IMR-90 (cell line): Measurements from ENCODE around the gene ASIC2. TPM values are rescaled to one million over a fixed set of nuclear protein-coding genes. Genes with fewer than 3 reads are reported as not detected.

Experiments used
- ATAC-seq: fragments of 200-7000 bp; cut with Tn5 transposase; 2 replicates; pipeline ENCODE4 v1.9.1; 2020; ENCODE audit warnings: low read depth, mild to moderate bottlenecking, moderate library complexity
- BruUV-seq: library from RNA; stranded (reverse); fragments of 400-500 nt; replicated peaks from 2 replicates; lab custom pipeline; 2021; lab: Mats Ljungman, UMichigan
- CTCF ChIA-PET: fragments of 300-600 bp; formaldehyde crosslinking; extraction: SDS; loops from one replicate; lab custom pipeline; 2021; ENCODE audit warnings: antibody characterized with exemption; lab: Yijun Ruan, JAX
- POLR2A ChIA-PET: fragments of 300-600 bp; sonication (Branson Sonifier 250); formaldehyde crosslinking; loops from one replicate; lab custom pipeline; 2022; ENCODE audit warnings: antibody characterized with exemption; ENCODE audit not compliant: unreplicated experiment; lab: Charles Lee
- DNase-seq: peaks from one replicate; pipeline ENCODE4 v3.0.0; 2013
- H2AFZ ChIP-seq: replicated peaks from 2 replicates; pipeline ENCODE3; 2013; ENCODE audit warnings: low read length, mild to moderate bottlenecking; ENCODE audit not compliant: poor library complexity
- H2AK5ac ChIP-seq: 2 replicates; pipeline ENCODE4 v1.6.1; 2013; ENCODE audit warnings: low read depth, low read length, inconsistent platforms
- H2AK9ac ChIP-seq: replicated peaks from 2 replicates; pipeline ENCODE3; 2013; ENCODE audit warnings: mild to moderate bottlenecking, low read depth, low read length, moderate library complexity; ENCODE audit not compliant: poor library complexity
- H2BK120ac ChIP-seq: 2 replicates; pipeline ENCODE4 v1.6.1; 2013; ENCODE audit warnings: low read depth, low read length, inconsistent platforms
- H2BK15ac ChIP-seq: 3 replicates; pipeline ENCODE4 v1.6.1; 2013; ENCODE audit warnings: low read depth, low read length, inconsistent platforms
- H2BK20ac ChIP-seq: 2 replicates; pipeline ENCODE4 v1.6.1; 2013; ENCODE audit warnings: low read depth, mild to moderate bottlenecking, inconsistent platforms, low read length, moderate library complexity
- H2BK5ac ChIP-seq: 2 replicates; pipeline ENCODE4 v1.6.1; 2013; ENCODE audit warnings: mild to moderate bottlenecking, low read depth, low read length, inconsistent platforms; ENCODE audit not compliant: poor library complexity, severe bottlenecking
- H3K14ac ChIP-seq: replicated peaks from 2 replicates; pipeline ENCODE4 v1.6.1; 2013; ENCODE audit warnings: low read depth, low read length, inconsistent platforms
- H3K18ac ChIP-seq: 2 replicates; pipeline ENCODE4 v1.6.1; 2013; ENCODE audit warnings: low read depth, low read length, control low read depth
- H3K23ac ChIP-seq: 2 replicates; pipeline ENCODE4 v1.6.1; 2013; ENCODE audit warnings: low read depth, low read length, inconsistent platforms
- H3K27ac ChIP-seq: 2 replicates; pipeline ENCODE4 v1.5.1; 2013; ENCODE audit warnings: mild to moderate bottlenecking, control low read depth, low read length; ENCODE audit not compliant: insufficient read depth
- H3K27me3 ChIP-seq: 2 replicates; pipeline ENCODE4 v1.6.1; 2013; ENCODE audit warnings: low read length; ENCODE audit not compliant: control insufficient read depth, insufficient read depth
- H3K36me3 ChIP-seq: 2 replicates; pipeline ENCODE4 v1.6.1; 2013; ENCODE audit warnings: low read length, mixed read lengths; ENCODE audit not compliant: control insufficient read depth, insufficient read depth
- H3K4ac ChIP-seq: 2 replicates; pipeline ENCODE4 v1.6.1; 2013; ENCODE audit warnings: low read depth, low read length, inconsistent platforms
- H3K4me1 ChIP-seq: 2 replicates; pipeline ENCODE4 v1.6.1; 2013; ENCODE audit warnings: low read length, mixed read lengths; ENCODE audit not compliant: control insufficient read depth, insufficient read depth
- H3K4me2 ChIP-seq: 2 replicates; pipeline ENCODE4 v1.6.1; 2013; ENCODE audit warnings: low read depth, mild to moderate bottlenecking, control low read depth, low read length, moderate library complexity
- H3K4me3 ChIP-seq: 2 replicates; pipeline ENCODE4 v1.5.1; 2013; ENCODE audit warnings: low read depth, mild to moderate bottlenecking, control low read depth, low read length, moderate library complexity; ENCODE audit not compliant: insufficient read depth
- H3K56ac ChIP-seq: 2 replicates; pipeline ENCODE4 v1.6.1; 2013; ENCODE audit warnings: low read length, inconsistent platforms; ENCODE audit not compliant: insufficient read depth; ENCODE audit errors: extremely low read depth
- H3K79me1 ChIP-seq, 2 experiments: 2 replicates each; pipeline ENCODE4 v1.6.1; 2013; ENCODE audit warnings: low read length in 2 of 2, inconsistent platforms in 1 of 2, low read depth in 1 of 2
- H3K9ac ChIP-seq: 2 replicates; pipeline ENCODE4 v1.6.1; 2013; ENCODE audit warnings: low read depth, low read length, control low read depth
- H3K9me1 ChIP-seq: 2 replicates; pipeline ENCODE4 v1.6.1; 2013; ENCODE audit warnings: low read length, inconsistent platforms; ENCODE audit not compliant: insufficient read depth
- H3K9me3 ChIP-seq: 2 replicates; pipeline ENCODE4 v1.6.1; 2013; ENCODE audit warnings: low read length; ENCODE audit not compliant: control insufficient read depth, insufficient read depth
- H4K20me1 ChIP-seq: 2 replicates; pipeline ENCODE4 v1.6.1; 2013; ENCODE audit warnings: low read length, inconsistent platforms; ENCODE audit not compliant: insufficient read depth
- H4K5ac ChIP-seq: 2 replicates; pipeline ENCODE4 v1.6.1; 2013; ENCODE audit warnings: mild to moderate bottlenecking, low read depth, low read length, control low read depth
- H4K8ac ChIP-seq, 2 experiments: 2 replicates each; pipeline ENCODE4 v1.6.1; 2013; ENCODE audit warnings: low read depth in 2 of 2, low read length in 2 of 2, control low read depth in 1 of 2, inconsistent platforms in 1 of 2
- H4K91ac ChIP-seq: 2 replicates; pipeline ENCODE4 v1.6.1; 2013; ENCODE audit warnings: low read depth, low read length, inconsistent platforms; ENCODE audit not compliant: insufficient read depth
- CEBPB ChIP-seq: IDR thresholded peaks from 2 replicates; pipeline ENCODE4 v1.6.1; 2012; ENCODE audit warnings: low read depth, low read length, improper control_type of control experiment
- POLR2A ChIP-seq: IDR thresholded peaks from 2 replicates; pipeline ENCODE4 v1.6.1; 2012; ENCODE audit warnings: mild to moderate bottlenecking, low read depth, low read length
- RAD21 ChIP-seq: IDR thresholded peaks from 2 replicates; pipeline ENCODE4 v1.6.1; 2012; ENCODE audit warnings: low read length, improper control_type of control experiment
- RCOR1 ChIP-seq: IDR thresholded peaks from 2 replicates; pipeline ENCODE4 v1.6.1; 2012; ENCODE audit warnings: mild to moderate bottlenecking, low read length, improper control_type of control experiment; ENCODE audit not compliant: insufficient replicate concordance
- USF2 ChIP-seq: fragments of 150-350 bp; IDR thresholded peaks from 2 replicates; pipeline ENCODE4 v1.6.1; 2017; ENCODE audit warnings: mild to moderate bottlenecking, antibody characterized with exemption, low read length, low read depth
- WGBS, 2 experiments: methylation state at CpG; one replicate each; pipeline versions ENCODE4 v1.1.5 to v1.1.7; 2013; ENCODE audit warnings: missing lambda C conversion rate in 2 of 2; ENCODE audit not compliant: insufficient read length in 1 of 2; ENCODE audit errors: extremely low coverage in 2 of 2; 5-methylcytosine and 5-hydroxymethylcytosine counted together
- dilution Hi-C: fragments of 300-500 bp; cut with HindIII; formaldehyde crosslinking; loops from one replicate; pipeline ENCODE4 v1.14.3; 2018; ENCODE audit warnings: low sequenced_read_pairs; ENCODE audit not compliant: unreplicated experiment
- in situ Hi-C: fragments of 300-500 bp; cut with MboI; formaldehyde crosslinking; loops from 3 replicates; pipeline ENCODE4 v1.14.3; 2019; ENCODE audit warnings: low sequenced_read_pairs, inconsistent platforms, mixed read lengths
- intact Hi-C: fragments of 100-400 bp; cut with micrococcal nuclease; formaldehyde crosslinking; loops from 2 replicates; pipeline ENCODE4 v1.10.0; 2022
- polyA plus RNA-seq, 3 experiments: library from polyadenylated mRNA; depleted of rRNA; stranded (reverse); fragments of >200 nt; gene quantifications; 2 replicates each; pipeline ENCODE4 v1.2.3, GENCODE V29; 2012; ENCODE audit warnings: low replicate concordance in 1 of 3
- total RNA-seq: library from RNA; depleted of rRNA; stranded (reverse); fragments of >200 nt; gene quantifications from 2 replicates; pipeline ENCODE4 v1.2.3, GENCODE V29; 2012
- TF ChIP-seq, protein P1 (sequence below): conservative IDR thresholded peaks from 2 replicates; pipeline ENCODE4 v1.5.1; 2012; ENCODE audit warnings: mild to moderate bottlenecking, low read depth, low read length, improper control_type of control experiment

Gene ASIC2
- total and polyA plus RNA-seq, 2 of the 4 experiments (the other 2 are of a cell fraction): under 0.01 to 0.15 TPM

DNA sequence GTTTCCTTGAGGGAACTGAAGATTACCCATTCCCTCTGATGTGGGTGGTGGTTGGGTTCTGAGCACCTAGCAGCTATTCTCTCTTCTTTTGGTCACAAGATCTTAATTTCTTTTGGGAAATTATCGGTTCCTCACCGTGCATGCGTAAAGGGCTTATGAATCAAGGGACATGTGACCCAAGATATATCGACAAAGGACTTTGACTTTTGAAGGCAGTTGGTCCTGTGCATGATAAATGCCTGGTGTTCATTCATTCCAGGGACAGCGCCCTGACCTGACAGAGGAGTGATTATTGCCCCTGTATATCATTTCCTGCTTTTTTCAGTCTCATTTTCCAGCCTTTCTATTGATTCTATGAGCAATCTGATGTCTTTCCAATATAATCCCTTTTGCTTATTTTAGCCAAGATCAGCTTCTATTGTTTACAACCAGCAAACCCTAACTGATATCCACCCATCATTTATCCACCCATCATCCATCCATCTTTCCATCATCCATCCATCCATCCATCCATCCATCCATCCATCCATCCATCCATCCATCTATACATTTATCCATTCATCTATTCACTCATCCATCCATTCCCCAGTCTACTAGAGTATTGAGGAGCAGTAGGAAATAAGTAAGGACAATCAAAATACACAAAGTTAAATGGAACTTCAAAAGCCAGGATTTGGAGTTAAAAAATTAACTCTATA, 25.1 kb downstream of the ASIC2 start:
- no peaks in the 10 kb centered on the region for H3K36me3 ChIP-seq
- peaks cover 11% of the 10 kb centered on the region for H3K9me1 ChIP-seq
- peak overlapping the region; percentile 32; the same call in 1 of the 2 replicates for H3K56ac ChIP-seq
- peak overlapping the region; percentile 14; the same call in 1 of the 2 replicates for H3K23ac ChIP-seq
- ATAC-seq (no peak), DNase-seq (no peak)
- peak overlapping the region; percentile 76 for H3K27ac ChIP-seq
- peak overlapping the region; percentile 88 for H2BK20ac ChIP-seq
- WGBS, 2 experiments: 100% methylated on average over 1 of the region's 5 CpGs; no CpG with 5 or more reads in 1 of the 2 experiments
- POLR2A ChIA-PET: no interaction called here
- H2AK9ac ChIP-seq: peak overlapping the region; percentile 3
- no TSS peak for BruUV-seq
- peak overlapping the region; percentile 69 for H3K4ac ChIP-seq
- TF ChIP-seq RAD21 (no peak), POLR2A (no peak), USF2 (no peak), RCOR1 (no peak), CEBPB (no peak)
- TF ChIP-seq, protein P1, sequence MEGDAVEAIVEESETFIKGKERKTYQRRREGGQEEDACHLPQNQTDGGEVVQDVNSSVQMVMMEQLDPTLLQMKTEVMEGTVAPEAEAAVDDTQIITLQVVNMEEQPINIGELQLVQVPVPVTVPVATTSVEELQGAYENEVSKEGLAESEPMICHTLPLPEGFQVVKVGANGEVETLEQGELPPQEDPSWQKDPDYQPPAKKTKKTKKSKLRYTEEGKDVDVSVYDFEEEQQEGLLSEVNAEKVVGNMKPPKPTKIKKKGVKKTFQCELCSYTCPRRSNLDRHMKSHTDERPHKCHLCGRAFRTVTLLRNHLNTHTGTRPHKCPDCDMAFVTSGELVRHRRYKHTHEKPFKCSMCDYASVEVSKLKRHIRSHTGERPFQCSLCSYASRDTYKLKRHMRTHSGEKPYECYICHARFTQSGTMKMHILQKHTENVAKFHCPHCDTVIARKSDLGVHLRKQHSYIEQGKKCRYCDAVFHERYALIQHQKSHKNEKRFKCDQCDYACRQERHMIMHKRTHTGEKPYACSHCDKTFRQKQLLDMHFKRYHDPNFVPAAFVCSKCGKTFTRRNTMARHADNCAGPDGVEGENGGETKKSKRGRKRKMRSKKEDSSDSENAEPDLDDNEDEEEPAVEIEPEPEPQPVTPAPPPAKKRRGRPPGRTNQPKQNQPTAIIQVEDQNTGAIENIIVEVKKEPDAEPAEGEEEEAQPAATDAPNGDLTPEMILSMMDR: no peak
- H2BK5ac ChIP-seq: peak overlapping the region; percentile 86
- peak overlapping the region; percentile 79 for H2AFZ ChIP-seq
- no peaks in the 10 kb centered on the region for H3K9me3 ChIP-seq
- H3K27me3 ChIP-seq: no peaks in the 10 kb centered on the region
- H3K4me2 ChIP-seq: peak overlapping the region; percentile 42
- 0 out of 2 replicates have a peak overlapping the region, but pooled peaks have one; percentile 56 for H3K14ac ChIP-seq
- H4K8ac ChIP-seq: peak overlapping the region; percentile 20 to 68
- in situ Hi-C loops (loop anchor here (10.0 kb wide), 1 partner anchor 57 kb away; no protein-coding TSS in a partner anchor), intact Hi-C loops (no loop called here), dilution Hi-C loops (no loop called here)
- peak overlapping the region; percentile 89; the same call in 2 of the 3 replicates for H2BK15ac ChIP-seq
- peak overlapping the region; percentile 89 for H2BK120ac ChIP-seq
- no peak overlapping the region for H3K9ac ChIP-seq
- H3K79me1 ChIP-seq: no peaks in the 10 kb centered on the region
- no peak overlapping the region for H3K4me3 ChIP-seq
- peak overlapping the region; percentile 47 for H4K5ac ChIP-seq
- H3K4me1 ChIP-seq: peaks cover 14% of the 10 kb centered on the region
- CTCF ChIA-PET: interaction anchor here (0.6 to 1.3 kb wide), 2 partner anchors 11 to 16 kb away, joined by 3 to 4 read pairs; no protein-coding TSS in a partner anchor
- no peaks in the 10 kb centered on the region for H4K20me1 ChIP-seq
- peak overlapping the region; percentile 77 for H2AK5ac ChIP-seq
- H4K91ac ChIP-seq: peak overlapping the region; percentile 81
- H3K18ac ChIP-seq: peak overlapping the region; percentile 62
